Measurements from ENCODE around the gene XRRA1. TPM values are rescaled to one million over a fixed set of nuclear protein-coding genes. Genes with fewer than 3 reads are reported as not detected.

XRRA1 gene
- total RNA-seq, 1 experiment from 2014 or later = 17.3 TPM

DNA sequence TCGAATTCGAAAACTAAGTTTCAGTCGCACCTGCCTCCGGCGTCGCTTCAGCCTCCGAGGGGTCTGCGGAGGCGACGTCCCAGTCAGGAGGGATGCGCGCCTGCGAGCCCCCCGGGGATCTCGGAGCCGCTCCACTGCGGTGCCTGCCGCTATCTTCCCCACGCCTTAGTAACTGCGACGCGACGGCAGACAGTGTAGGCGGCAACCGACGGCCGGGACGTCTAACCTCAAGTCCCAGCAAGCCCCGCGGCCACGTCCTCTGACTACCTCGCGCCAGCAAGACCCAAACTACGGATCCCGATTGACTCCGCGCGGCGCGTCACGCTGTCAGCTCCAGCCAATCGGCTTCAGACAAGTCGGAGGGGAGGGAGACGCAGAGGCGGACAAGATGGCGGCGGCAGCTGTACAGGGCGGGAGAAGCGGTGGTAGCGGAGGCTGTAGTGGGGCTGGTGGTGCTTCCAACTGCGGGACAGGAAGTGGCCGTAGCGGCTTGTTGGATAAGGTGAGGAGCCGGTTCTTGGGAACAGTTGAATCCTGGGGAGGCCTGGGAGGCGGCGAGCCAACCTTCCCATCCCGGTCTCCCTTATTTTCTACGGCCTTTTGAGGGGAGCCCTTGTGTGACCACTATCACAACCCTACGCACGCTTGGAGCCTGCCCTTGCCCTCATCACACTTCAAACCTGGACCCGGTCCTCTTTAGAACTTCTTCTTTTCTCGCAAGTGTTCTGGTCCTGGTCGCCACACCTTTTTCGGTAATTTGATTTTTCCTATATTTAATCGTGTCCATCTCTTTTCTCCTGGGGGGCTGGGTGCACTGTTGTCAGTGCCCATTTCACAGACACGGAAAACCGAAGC lies at the start of gene XRRA1, which contains the start of gene SPCS2 (continued):
- TF ChIP-seq, protein P1, sequence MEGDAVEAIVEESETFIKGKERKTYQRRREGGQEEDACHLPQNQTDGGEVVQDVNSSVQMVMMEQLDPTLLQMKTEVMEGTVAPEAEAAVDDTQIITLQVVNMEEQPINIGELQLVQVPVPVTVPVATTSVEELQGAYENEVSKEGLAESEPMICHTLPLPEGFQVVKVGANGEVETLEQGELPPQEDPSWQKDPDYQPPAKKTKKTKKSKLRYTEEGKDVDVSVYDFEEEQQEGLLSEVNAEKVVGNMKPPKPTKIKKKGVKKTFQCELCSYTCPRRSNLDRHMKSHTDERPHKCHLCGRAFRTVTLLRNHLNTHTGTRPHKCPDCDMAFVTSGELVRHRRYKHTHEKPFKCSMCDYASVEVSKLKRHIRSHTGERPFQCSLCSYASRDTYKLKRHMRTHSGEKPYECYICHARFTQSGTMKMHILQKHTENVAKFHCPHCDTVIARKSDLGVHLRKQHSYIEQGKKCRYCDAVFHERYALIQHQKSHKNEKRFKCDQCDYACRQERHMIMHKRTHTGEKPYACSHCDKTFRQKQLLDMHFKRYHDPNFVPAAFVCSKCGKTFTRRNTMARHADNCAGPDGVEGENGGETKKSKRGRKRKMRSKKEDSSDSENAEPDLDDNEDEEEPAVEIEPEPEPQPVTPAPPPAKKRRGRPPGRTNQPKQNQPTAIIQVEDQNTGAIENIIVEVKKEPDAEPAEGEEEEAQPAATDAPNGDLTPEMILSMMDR (IDR thresholded peaks at IDR 0.05 in 2 of 3, conservative IDR thresholded peaks at IDR 0.05 in 1 of 3; ENCODE audit: borderline replicate concordance in 1 of 3, insufficient read depth in 1 of 3, low read depth in 2 of 3, low read length in 2 of 3) = no peak
- TF ChIP-seq YY1 (IDR thresholded peaks at IDR 0.05; ENCODE audit: extremely low read depth, insufficient replicate concordance, low read depth, low read length) (peak; percentile 97), CBX3 (IDR thresholded peaks at IDR 0.05; ENCODE audit: low read depth) (peak; percentile 75), TCF7L2 (IDR thresholded peaks at IDR 0.05; ENCODE audit: borderline replicate concordance, extremely low read depth, insufficient read depth, insufficient read length) (no peak)

DNA sequence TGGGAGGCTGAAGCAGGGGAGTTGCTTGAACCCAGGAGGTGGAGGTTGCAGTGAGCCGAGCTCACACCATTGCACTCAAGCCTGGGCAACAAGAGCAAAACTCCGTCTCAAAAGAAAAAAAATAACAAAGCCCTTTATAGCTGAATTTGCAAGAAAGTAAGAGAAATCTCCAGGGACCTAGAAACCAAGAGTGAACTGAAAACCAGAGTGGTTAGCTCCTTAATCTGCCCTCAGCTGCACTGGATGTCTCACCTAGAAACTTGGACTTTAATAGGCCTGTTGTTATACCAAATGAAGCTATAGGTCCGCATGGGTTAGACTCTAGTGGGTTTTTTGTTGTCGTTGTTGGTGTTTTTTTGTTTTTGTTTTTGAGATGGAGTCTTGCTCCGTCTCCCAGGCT lies 44.0 kb upstream of the XRRA1 start:
- Histone ChIP-seq H3K9me2 (ENCODE audit: insufficient read depth) (no peaks in the 10 kb centered on the region), H3K27me3 (ENCODE audit: insufficient read depth, low read length) (no peaks in the 10 kb centered on the region), H3K9ac (ENCODE audit: low read length) (no peak overlapping the region), H2AFZ (ENCODE audit: low read depth, low read length, poor library complexity, severe bottlenecking) (no peak overlapping the region), H3K79me2 (ENCODE audit: insufficient read depth, low read length) (peaks cover 21% of the 10 kb centered on the region), H3K4me3 (replicated peaks in 1 of 2; ENCODE audit: low read depth in 1 of 2, low read length in 2 of 2) (no peak overlapping the region), H3K4me1 (ENCODE audit: control insufficient read depth in 1 of 2, insufficient read depth in 2 of 2, low read length in 2 of 2) (peaks cover 0 to 11% of the 10 kb centered on the region in 2 experiments; a peak in 1 of 4 replicates), H3K9me3 (ENCODE audit: control insufficient read depth in 1 of 2, insufficient read depth in 1 of 2, low read depth in 1 of 2, low read length in 2 of 2) (no peaks in the 10 kb centered on the region), H3K27ac (ENCODE audit: low read depth, low read length) (no peak overlapping the region), H4K20me1 (ENCODE audit: insufficient read depth) (no peaks in the 10 kb centered on the region), H3K4me2 (ENCODE audit: low read length) (no peak overlapping the region), H3K36me3 (ENCODE audit: control insufficient read depth in 1 of 2, insufficient read depth in 2 of 2, low read length in 2 of 2) (peaks cover 8 to 16% of the 10 kb centered on the region in 2 experiments)
- no peak for TF ChIP-seq YY1 (IDR thresholded peaks at IDR 0.05; ENCODE audit: extremely low read depth, insufficient replicate concordance, low read depth, low read length)
- no peak for TF ChIP-seq CEBPB (IDR thresholded peaks at IDR 0.05; ENCODE audit: low read depth)
- no peak for TF ChIP-seq CBX3 (IDR thresholded peaks at IDR 0.05; ENCODE audit: low read depth)
- no peak for TF ChIP-seq EZH2phosphoT487 (IDR thresholded peaks at IDR 0.05; ENCODE audit: borderline replicate concordance)
- TF ChIP-seq, protein P2, sequence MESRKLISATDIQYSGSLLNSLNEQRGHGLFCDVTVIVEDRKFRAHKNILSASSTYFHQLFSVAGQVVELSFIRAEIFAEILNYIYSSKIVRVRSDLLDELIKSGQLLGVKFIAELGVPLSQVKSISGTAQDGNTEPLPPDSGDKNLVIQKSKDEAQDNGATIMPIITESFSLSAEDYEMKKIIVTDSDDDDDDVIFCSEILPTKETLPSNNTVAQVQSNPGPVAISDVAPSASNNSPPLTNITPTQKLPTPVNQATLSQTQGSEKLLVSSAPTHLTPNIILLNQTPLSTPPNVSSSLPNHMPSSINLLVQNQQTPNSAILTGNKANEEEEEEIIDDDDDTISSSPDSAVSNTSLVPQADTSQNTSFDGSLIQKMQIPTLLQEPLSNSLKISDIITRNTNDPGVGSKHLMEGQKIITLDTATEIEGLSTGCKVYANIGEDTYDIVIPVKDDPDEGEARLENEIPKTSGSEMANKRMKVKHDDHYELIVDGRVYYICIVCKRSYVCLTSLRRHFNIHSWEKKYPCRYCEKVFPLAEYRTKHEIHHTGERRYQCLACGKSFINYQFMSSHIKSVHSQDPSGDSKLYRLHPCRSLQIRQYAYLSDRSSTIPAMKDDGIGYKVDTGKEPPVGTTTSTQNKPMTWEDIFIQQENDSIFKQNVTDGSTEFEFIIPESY (IDR thresholded peaks at IDR 0.05; ENCODE audit: extremely low read depth, insufficient replicate concordance, low read length) = no peak
- no peak for TF ChIP-seq SP1 (IDR thresholded peaks at IDR 0.05; ENCODE audit: low read depth)
- no peak for TF ChIP-seq ZNF274 (IDR thresholded peaks at IDR 0.05; ENCODE audit: low read depth, low read length)
- TF ChIP-seq, protein P3, sequence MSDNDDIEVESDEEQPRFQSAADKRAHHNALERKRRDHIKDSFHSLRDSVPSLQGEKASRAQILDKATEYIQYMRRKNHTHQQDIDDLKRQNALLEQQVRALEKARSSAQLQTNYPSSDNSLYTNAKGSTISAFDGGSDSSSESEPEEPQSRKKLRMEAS (IDR thresholded peaks at IDR 0.05) = no peak
- TF ChIP-seq ZFX (IDR thresholded peaks at IDR 0.05) = no peak
- TF ChIP-seq SRF (IDR thresholded peaks at IDR 0.05; ENCODE audit: low read depth) = no peak
- TF ChIP-seq, protein P4, sequence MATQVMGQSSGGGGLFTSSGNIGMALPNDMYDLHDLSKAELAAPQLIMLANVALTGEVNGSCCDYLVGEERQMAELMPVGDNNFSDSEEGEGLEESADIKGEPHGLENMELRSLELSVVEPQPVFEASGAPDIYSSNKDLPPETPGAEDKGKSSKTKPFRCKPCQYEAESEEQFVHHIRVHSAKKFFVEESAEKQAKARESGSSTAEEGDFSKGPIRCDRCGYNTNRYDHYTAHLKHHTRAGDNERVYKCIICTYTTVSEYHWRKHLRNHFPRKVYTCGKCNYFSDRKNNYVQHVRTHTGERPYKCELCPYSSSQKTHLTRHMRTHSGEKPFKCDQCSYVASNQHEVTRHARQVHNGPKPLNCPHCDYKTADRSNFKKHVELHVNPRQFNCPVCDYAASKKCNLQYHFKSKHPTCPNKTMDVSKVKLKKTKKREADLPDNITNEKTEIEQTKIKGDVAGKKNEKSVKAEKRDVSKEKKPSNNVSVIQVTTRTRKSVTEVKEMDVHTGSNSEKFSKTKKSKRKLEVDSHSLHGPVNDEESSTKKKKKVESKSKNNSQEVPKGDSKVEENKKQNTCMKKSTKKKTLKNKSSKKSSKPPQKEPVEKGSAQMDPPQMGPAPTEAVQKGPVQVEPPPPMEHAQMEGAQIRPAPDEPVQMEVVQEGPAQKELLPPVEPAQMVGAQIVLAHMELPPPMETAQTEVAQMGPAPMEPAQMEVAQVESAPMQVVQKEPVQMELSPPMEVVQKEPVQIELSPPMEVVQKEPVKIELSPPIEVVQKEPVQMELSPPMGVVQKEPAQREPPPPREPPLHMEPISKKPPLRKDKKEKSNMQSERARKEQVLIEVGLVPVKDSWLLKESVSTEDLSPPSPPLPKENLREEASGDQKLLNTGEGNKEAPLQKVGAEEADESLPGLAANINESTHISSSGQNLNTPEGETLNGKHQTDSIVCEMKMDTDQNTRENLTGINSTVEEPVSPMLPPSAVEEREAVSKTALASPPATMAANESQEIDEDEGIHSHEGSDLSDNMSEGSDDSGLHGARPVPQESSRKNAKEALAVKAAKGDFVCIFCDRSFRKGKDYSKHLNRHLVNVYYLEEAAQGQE (IDR thresholded peaks at IDR 0.05; ENCODE audit: low read depth) = no peak
- TF ChIP-seq, protein P5, sequence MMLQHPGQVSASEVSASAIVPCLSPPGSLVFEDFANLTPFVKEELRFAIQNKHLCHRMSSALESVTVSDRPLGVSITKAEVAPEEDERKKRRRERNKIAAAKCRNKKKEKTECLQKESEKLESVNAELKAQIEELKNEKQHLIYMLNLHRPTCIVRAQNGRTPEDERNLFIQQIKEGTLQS (IDR thresholded peaks at IDR 0.05) = no peak
- ATAC-seq (no peak), DNase-seq (ENCODE audit: low read depth, low spot score) (no peak)
- intact Hi-C loops (cut with micrococcal nuclease) = no loop called here
- ChIA-PET CTCF (no interaction called here), POLR2A (no interaction called here), RAD21 (ENCODE audit: low non-redundant PET in 1 of 2, low total read pairs in 2 of 2, uncharacterized antibody in 2 of 2, unreplicated experiment in 2 of 2) (no interaction called here)
- no TSS peak for BruUV-seq (replicated peaks)
